ENCODE data around the gene SMAD5.

The SMAD5 gene

DNA sequence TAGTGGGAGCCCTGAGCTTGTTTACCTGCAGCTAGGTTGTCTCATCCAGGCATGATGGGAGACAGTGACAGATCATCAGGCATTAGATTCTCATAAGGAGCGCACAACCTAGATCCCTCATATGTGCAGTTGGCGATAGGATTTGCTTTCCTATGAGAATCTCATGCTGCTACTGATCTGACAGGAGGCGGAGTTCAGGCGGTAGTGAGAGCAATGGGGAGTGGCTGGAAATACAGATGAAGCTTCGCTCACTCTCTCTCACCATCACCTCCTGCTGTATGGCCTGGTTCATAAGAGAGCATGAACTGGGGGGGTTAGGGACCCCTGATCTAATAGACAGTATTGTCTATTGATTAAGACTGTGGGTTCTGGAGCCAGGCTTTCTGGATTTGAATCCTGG is 24.9 kb downstream of the SMAD5 start:
- no peak overlapping the region for H3K4me3 ChIP-seq (ENCODE audit: control insufficient read depth, low read depth, low read length)
- TF ChIP-seq, protein P1, sequence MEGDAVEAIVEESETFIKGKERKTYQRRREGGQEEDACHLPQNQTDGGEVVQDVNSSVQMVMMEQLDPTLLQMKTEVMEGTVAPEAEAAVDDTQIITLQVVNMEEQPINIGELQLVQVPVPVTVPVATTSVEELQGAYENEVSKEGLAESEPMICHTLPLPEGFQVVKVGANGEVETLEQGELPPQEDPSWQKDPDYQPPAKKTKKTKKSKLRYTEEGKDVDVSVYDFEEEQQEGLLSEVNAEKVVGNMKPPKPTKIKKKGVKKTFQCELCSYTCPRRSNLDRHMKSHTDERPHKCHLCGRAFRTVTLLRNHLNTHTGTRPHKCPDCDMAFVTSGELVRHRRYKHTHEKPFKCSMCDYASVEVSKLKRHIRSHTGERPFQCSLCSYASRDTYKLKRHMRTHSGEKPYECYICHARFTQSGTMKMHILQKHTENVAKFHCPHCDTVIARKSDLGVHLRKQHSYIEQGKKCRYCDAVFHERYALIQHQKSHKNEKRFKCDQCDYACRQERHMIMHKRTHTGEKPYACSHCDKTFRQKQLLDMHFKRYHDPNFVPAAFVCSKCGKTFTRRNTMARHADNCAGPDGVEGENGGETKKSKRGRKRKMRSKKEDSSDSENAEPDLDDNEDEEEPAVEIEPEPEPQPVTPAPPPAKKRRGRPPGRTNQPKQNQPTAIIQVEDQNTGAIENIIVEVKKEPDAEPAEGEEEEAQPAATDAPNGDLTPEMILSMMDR (IDR thresholded peaks at IDR 0.05; ENCODE audit: control insufficient read depth, insufficient read depth, low read depth, low read length, missing control alignments): no peak
- DNase-seq (ENCODE audit: low read depth): no peak

GRCh38 chr5:136159457-136159856 is 26.8 kb downstream of the SMAD5 start:
- no peak overlapping the region for H3K4me3 ChIP-seq (ENCODE audit: control insufficient read depth, low read depth, low read length)
- no peak for DNase-seq (ENCODE audit: low read depth)
- TF ChIP-seq, protein P1 (IDR thresholded peaks at IDR 0.05; ENCODE audit: control insufficient read depth, insufficient read depth, low read depth, low read length, missing control alignments): no peak

GRCh38 chr5:136162008-136162407 is 29.4 kb downstream of the SMAD5 start:
- no peak for DNase-seq (ENCODE audit: low read depth)
- TF ChIP-seq, protein P1 (IDR thresholded peaks at IDR 0.05; ENCODE audit: control insufficient read depth, insufficient read depth, low read depth, low read length, missing control alignments): no peak
- no peak overlapping the region for H3K4me3 ChIP-seq (ENCODE audit: control insufficient read depth, low read depth, low read length)

- H3K4me3 ChIP-seq (ENCODE audit: control insufficient read depth, low read depth, low read length): no peak overlapping the region
- DNase-seq (ENCODE audit: low read depth): no peak
- TF ChIP-seq, protein P1 (IDR thresholded peaks at IDR 0.05; ENCODE audit: control insufficient read depth, insufficient read depth, low read depth, low read length, missing control alignments): no peak
Observed at GRCh38 chr5:136164226-136164625, 31.6 kb downstream of the SMAD5 start.

DNA sequence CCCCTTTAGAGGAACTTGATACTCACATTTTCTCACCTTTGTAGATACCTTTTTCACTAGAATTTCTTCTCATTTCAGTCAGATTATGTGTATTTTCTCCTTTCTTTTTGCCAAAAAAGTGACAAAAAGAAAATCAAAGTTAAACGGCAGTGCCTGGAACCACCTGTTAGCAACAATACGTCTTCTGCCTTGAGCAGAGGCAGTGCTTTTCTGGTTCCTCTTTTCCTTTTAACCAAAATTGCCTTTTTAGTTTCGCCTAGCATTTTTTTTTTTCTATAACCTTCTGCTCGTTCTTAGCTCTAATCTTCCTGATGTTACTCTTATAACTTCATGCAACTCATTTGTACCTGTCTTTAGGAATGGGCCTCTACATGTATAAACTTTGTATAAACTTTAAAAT is 34.3 kb downstream of the SMAD5 start:
- no peak for DNase-seq (ENCODE audit: low read depth)
- H3K4me3 ChIP-seq (ENCODE audit: control insufficient read depth, low read depth, low read length): no peak overlapping the region
- TF ChIP-seq, protein P1 (IDR thresholded peaks at IDR 0.05; ENCODE audit: control insufficient read depth, insufficient read depth, low read depth, low read length, missing control alignments): no peak

DNA sequence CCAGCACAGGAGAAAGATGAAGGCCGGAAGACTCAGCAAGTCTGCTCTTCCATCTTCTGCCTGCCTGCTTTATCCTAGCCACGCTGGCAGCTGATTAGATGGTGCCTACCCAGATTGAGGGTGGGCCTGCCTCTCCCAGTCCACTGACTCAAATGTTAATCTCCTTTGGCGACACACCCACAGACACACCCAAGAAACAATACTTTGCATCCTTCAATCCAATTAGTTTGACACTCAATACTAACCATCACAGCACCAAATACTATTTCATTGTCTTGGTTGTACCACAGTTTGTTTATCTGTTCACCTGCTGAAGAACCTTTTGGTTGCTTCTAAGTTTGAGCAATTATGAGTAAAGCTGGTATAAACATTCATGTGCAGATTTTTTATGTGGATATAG is 36.6 kb downstream of the SMAD5 start:
- H3K4me3 ChIP-seq (ENCODE audit: control insufficient read depth, low read depth, low read length): no peak overlapping the region
- no peak for DNase-seq (ENCODE audit: low read depth)
- TF ChIP-seq, protein P1 (IDR thresholded peaks at IDR 0.05; ENCODE audit: control insufficient read depth, insufficient read depth, low read depth, low read length, missing control alignments): no peak

Data from AG09309 (cell line).